Neural progenitor cell (in vitro differentiated cells): ENCODE measurements around the gene BOK. TPM values are rescaled to one million over a fixed set of nuclear protein-coding genes. Genes with fewer than 3 reads are reported as not detected.

Experiments
- DNase-seq: peaks from one replicate; pipeline ENCODE4 v3.0.0-alpha.2; 2016; ENCODE audit warnings: low spot score
- H2AFZ ChIP-seq: fragments of 200-600 bp; sonication (generic); replicated peaks from 2 replicates; pipeline ENCODE4 v1.6.1; 2016; ENCODE audit warnings: antibody characterized with exemption
- H3F3A ChIP-seq: fragments of 200-600 bp; sonication (generic); 2 replicates; pipeline ENCODE4 v1.6.1; 2016; ENCODE audit warnings: antibody characterized with exemption, low read depth
- H3K27ac ChIP-seq: fragments of 200-600 bp; sonication (generic); 2 replicates; pipeline ENCODE4 v1.5.1; 2016; ENCODE audit warnings: mild to moderate bottlenecking
- H3K27me3 ChIP-seq: fragments of 200-600 bp; sonication (generic); 2 replicates; pipeline ENCODE4 v1.6.1; 2016; ENCODE audit warnings: mild to moderate bottlenecking, moderate library complexity
- H3K36me3 ChIP-seq: fragments of 200-600 bp; sonication (generic); 2 replicates; pipeline ENCODE4 v1.5.1; 2016
- H3K4me1 ChIP-seq: fragments of 200-600 bp; sonication (generic); 2 replicates; pipeline ENCODE4 v1.6.1; 2016; ENCODE audit warnings: mixed run types
- H3K4me2 ChIP-seq: fragments of 200-600 bp; sonication (generic); 2 replicates; pipeline ENCODE4 v1.6.1; 2016
- H3K4me3 ChIP-seq: fragments of 200-600 bp; sonication (generic); 2 replicates; pipeline ENCODE4 v1.5.1; 2016
- H3K79me2 ChIP-seq: fragments of 200-600 bp; sonication (generic); 2 replicates; pipeline ENCODE4 v1.6.1; 2016; ENCODE audit warnings: low read depth
- H3K9ac ChIP-seq: fragments of 200-600 bp; sonication (generic); 2 replicates; pipeline ENCODE4 v1.6.1; 2016
- H3K9me3 ChIP-seq: fragments of 200-600 bp; sonication (generic); 2 replicates; pipeline ENCODE4 v1.5.1; 2016; ENCODE audit warnings: low read depth
- H4K20me1 ChIP-seq: fragments of 200-600 bp; sonication (generic); 2 replicates; pipeline ENCODE4 v1.6.1; 2016; ENCODE audit warnings: low read depth
- H3K27ac Mint-ChIP-seq: 3 replicates; pipeline ENCODE4 v1.8.0; 2021; ENCODE audit warnings: mixed read lengths
- H3K27me3 Mint-ChIP-seq: 2 replicates; pipeline ENCODE4 v1.8.0; 2022; ENCODE audit warnings: low read depth, mild to moderate bottlenecking, inconsistent platforms, moderate library complexity, mixed read lengths; ENCODE audit not compliant: insufficient read depth
- H3K36me3 Mint-ChIP-seq: 3 replicates; pipeline ENCODE4 v1.8.0; 2021; ENCODE audit warnings: mixed read lengths
- H3K4me1 Mint-ChIP-seq: 3 replicates; pipeline ENCODE4 v1.8.0; 2021; ENCODE audit warnings: mixed read lengths
- H3K4me3 Mint-ChIP-seq: 3 replicates; pipeline ENCODE4 v1.8.0; 2021; ENCODE audit warnings: mild to moderate bottlenecking, moderate library complexity, mixed read lengths
- H3K9me3 Mint-ChIP-seq: 3 replicates; pipeline ENCODE4 v1.8.0; 2020; ENCODE audit warnings: mixed read lengths
- CTCF ChIP-seq: fragments of 200-600 bp; sonication (generic); IDR thresholded peaks from 2 replicates; pipeline ENCODE4 v1.5.1; 2017; ENCODE audit warnings: antibody characterized with exemption, mild to moderate bottlenecking
- EZH2 ChIP-seq: fragments of 200-600 bp; sonication (generic); IDR thresholded peaks from 2 replicates; pipeline ENCODE4 v1.6.1; 2017; ENCODE audit warnings: antibody characterized with exemption, mild to moderate bottlenecking, moderate library complexity
- EZH2phosphoT487 ChIP-seq: fragments of 200-600 bp; sonication (generic); IDR thresholded peaks from 2 replicates; pipeline ENCODE4 v1.6.1; 2017; ENCODE audit warnings: antibody characterized with exemption
- total RNA-seq: library from RNA; depleted of rRNA; stranded (reverse); fragments of >200 nt; gene quantifications from 2 replicates; pipeline ENCODE4 v1.2.3, GENCODE V29; 2015; ENCODE audit warnings: low replicate concordance

BOK gene
- total RNA-seq, 1 donor from 2014 or later = 2.0 TPM

- H3K9me3 Mint-ChIP-seq = peaks cover 71% of the 10 kb centered on the region
- H2AFZ ChIP-seq = no peak overlapping the region
- H3K27me3 Mint-ChIP-seq = peaks cover 6% of the 10 kb centered on the region
- H3K4me3 Mint-ChIP-seq = no peak overlapping the region
- no peaks in the 10 kb centered on the region for H3K4me1 Mint-ChIP-seq
- no peaks in the 10 kb centered on the region for H3K79me2 ChIP-seq
- H3K4me3 ChIP-seq = no peak overlapping the region
- no peaks in the 10 kb centered on the region for H3K27me3 ChIP-seq
- no peaks in the 10 kb centered on the region for H4K20me1 ChIP-seq
- H3K27ac Mint-ChIP-seq = no peak overlapping the region
- H3K9ac ChIP-seq = no peak overlapping the region
- DNase-seq = no peak
- TF ChIP-seq CTCF = no peak
- peaks cover 12% of the 10 kb centered on the region for H3K9me3 ChIP-seq
- H3K27ac ChIP-seq = no peak overlapping the region
- H3F3A ChIP-seq = no peaks in the 10 kb centered on the region
- no peaks in the 10 kb centered on the region for H3K4me1 ChIP-seq
- peaks cover 78% of the 10 kb centered on the region for H3K36me3 Mint-ChIP-seq
- H3K4me2 ChIP-seq = no peak overlapping the region
- H3K36me3 ChIP-seq = peaks cover 27% of the 10 kb centered on the region
These were observed 23.8 kb downstream of the BOK start for GRCh38 chr2:241582328-241582727.

- Mint-ChIP-seq H3K27me3 (peaks cover 6% of the 10 kb centered on the region), H3K9me3 (peaks cover 73% of the 10 kb centered on the region), H3K36me3 (peaks cover 79% of the 10 kb centered on the region), H3K4me3 (no peak overlapping the region), H3K27ac (no peak overlapping the region), H3K4me1 (no peaks in the 10 kb centered on the region)
- H3K4me3 ChIP-seq = no peak overlapping the region
- H3F3A ChIP-seq = no peaks in the 10 kb centered on the region
- TF ChIP-seq CTCF (no peak), EZH2phosphoT487 (no peak), EZH2 (no peak)
- no peaks in the 10 kb centered on the region for H3K79me2 ChIP-seq
- DNase-seq = no peak
- H3K4me2 ChIP-seq = no peak overlapping the region
- H4K20me1 ChIP-seq = no peaks in the 10 kb centered on the region
- peaks cover 29% of the 10 kb centered on the region for H3K36me3 ChIP-seq
- H2AFZ ChIP-seq = no peak overlapping the region
- no peaks in the 10 kb centered on the region for H3K4me1 ChIP-seq
- no peak overlapping the region for H3K9ac ChIP-seq
- no peaks in the 10 kb centered on the region for H3K27me3 ChIP-seq
- no peak overlapping the region for H3K27ac ChIP-seq
- peaks cover 17% of the 10 kb centered on the region for H3K9me3 ChIP-seq
These were observed 24.3 kb downstream of the BOK start for GRCh38 chr2:241582806-241583205.

- H3K27me3 ChIP-seq = no peaks in the 10 kb centered on the region
- no peak overlapping the region for H3K4me2 ChIP-seq
- Mint-ChIP-seq H3K36me3 (peaks cover 63% of the 10 kb centered on the region), H3K9me3 (peaks cover 69% of the 10 kb centered on the region), H3K27me3 (peaks cover 9% of the 10 kb centered on the region), H3K27ac (no peak overlapping the region), H3K4me1 (no peaks in the 10 kb centered on the region), H3K4me3 (no peak overlapping the region)
- peaks cover 27% of the 10 kb centered on the region for H3K9me3 ChIP-seq
- no peaks in the 10 kb centered on the region for H3K4me1 ChIP-seq
- no peak for TF ChIP-seq CTCF
- no peak overlapping the region for H3K4me3 ChIP-seq
- H3K9ac ChIP-seq = no peak overlapping the region
- peaks cover 35% of the 10 kb centered on the region for H3K36me3 ChIP-seq
- no peaks in the 10 kb centered on the region for H4K20me1 ChIP-seq
- no peaks in the 10 kb centered on the region for H3F3A ChIP-seq
- H3K27ac ChIP-seq = no peak overlapping the region
- no peak overlapping the region for H2AFZ ChIP-seq
- no peaks in the 10 kb centered on the region for H3K79me2 ChIP-seq
- DNase-seq = no peak
These were observed 25.9 kb downstream of the BOK start for GRCh38 chr2:241584436-241584835.
